ENCODE results near the gene NPSR1. TPM values are rescaled to one million over a fixed set of nuclear protein-coding genes. Genes with fewer than 3 reads are reported as not detected.

Gene NPSR1
- total and polyA plus RNA-seq, 2 donors: 0.58 TPM; not detected in 1

GRCh38 chr7:34673066-34673465, 15.0 kb downstream of the NPSR1 start:
- no peak for DNase-seq (ENCODE audit: extremely low spot score)
- H3K27ac ChIP-seq (ENCODE audit: low read depth): no peak overlapping the region
- no peaks in the 10 kb centered on the region for H3K36me3 ChIP-seq (ENCODE audit: insufficient read depth)
- WGBS: 92% methylated on average over 3 of the region's 3 CpGs
- H3K4me3 ChIP-seq (ENCODE audit: low read depth, low read length): no peak overlapping the region
- H3K4me1 ChIP-seq (ENCODE audit: insufficient read depth): no peaks in the 10 kb centered on the region

- Histone ChIP-seq H3K27ac (ENCODE audit: low read depth) (no peak overlapping the region), H3K4me3 (ENCODE audit: low read depth, low read length) (no peak overlapping the region), H3K4me1 (ENCODE audit: insufficient read depth) (no peaks in the 10 kb centered on the region), H3K36me3 (ENCODE audit: insufficient read depth) (no peaks in the 10 kb centered on the region)
- 58% methylated on average over 2 of the region's 2 CpGs for WGBS
- DNase-seq (ENCODE audit: extremely low spot score): no peak
Observed at GRCh38 chr7:34675749-34676374, 17.8 kb downstream of the NPSR1 start.

DNA sequence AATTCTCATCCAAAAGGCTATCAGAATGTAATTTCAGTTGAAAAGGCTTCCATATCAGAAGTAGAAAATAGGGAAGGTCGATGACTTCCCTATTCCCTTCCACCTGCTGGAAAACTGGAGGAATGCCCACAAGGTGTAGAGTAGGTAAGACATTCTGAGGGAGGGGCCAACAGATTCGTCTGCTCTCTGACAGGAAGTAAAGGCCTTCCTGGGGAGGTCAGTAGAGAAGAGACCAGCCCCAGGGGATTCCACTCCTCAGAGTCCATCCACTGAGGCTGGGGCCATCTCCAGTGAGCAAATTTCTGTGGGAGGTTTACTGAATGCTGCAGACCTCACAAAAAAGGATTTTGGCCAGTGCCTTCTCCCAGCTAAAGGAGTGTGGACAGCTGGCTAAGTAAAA, 19.5 kb downstream of the NPSR1 start:
- Histone ChIP-seq H3K4me1 (ENCODE audit: insufficient read depth) (no peaks in the 10 kb centered on the region), H3K36me3 (ENCODE audit: insufficient read depth) (no peaks in the 10 kb centered on the region), H3K4me3 (ENCODE audit: low read depth, low read length) (no peak overlapping the region), H3K27ac (ENCODE audit: low read depth) (no peak overlapping the region)
- WGBS: 62% methylated on average over 2 of the region's 2 CpGs
- no peak for DNase-seq (ENCODE audit: extremely low spot score)

- WGBS: 83% methylated on average over 2 of the region's 2 CpGs
- Histone ChIP-seq H3K27ac (ENCODE audit: low read depth) (no peak overlapping the region), H3K4me3 (ENCODE audit: low read depth, low read length) (no peak overlapping the region), H3K36me3 (ENCODE audit: insufficient read depth) (no peaks in the 10 kb centered on the region), H3K4me1 (ENCODE audit: insufficient read depth) (no peaks in the 10 kb centered on the region)
- no peak for DNase-seq (ENCODE audit: extremely low spot score)
Observed at GRCh38 chr7:34687529-34687928, 29.5 kb downstream of the NPSR1 start.

DNA sequence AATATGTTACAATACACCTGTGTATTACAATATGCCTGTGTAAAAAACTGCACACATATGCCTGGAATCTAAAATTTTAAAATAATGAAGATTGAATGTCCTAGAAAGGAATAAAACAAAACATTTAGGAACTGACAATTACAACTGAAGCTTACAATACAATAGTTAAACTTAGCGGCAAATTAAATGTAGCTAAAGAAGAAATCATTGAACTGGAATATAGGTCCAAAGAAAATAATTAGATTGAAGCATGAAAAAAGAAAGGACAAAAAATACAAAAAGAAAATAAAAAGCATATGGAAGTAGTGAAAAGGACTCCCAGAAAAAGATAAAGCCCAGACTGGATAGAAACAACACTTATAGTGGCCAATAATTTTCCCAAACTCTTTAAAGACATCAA, 38.4 kb downstream of the NPSR1 start:
- no peak for DNase-seq (ENCODE audit: extremely low spot score)
- no peaks in the 10 kb centered on the region for H3K4me1 ChIP-seq (ENCODE audit: insufficient read depth)
- 99% methylated on average over 1 of the region's 1 CpG for WGBS

DNA sequence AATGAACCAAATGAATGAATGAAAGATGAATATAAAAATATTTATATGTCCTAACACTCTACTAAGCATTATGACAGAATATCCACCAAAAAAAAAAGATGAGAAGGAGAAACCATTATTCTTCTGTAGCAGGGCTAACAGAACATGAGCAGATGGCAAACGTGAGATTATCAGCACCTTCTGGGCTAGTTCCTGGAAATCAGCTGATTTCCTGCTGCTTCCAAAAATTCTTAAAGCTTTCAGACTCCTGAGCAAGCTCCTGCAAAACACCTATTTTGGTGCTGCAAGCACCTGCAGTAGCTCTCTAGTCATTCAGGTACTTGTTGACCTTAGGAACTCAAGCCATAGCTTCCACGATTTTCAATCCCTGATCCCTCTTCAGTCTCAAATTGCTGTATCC, 51.8 kb downstream of the NPSR1 start:
- Histone ChIP-seq H3K27ac (ENCODE audit: low read depth) (no peak overlapping the region), H3K36me3 (ENCODE audit: insufficient read depth) (no peaks in the 10 kb centered on the region), H3K4me1 (ENCODE audit: insufficient read depth) (no peaks in the 10 kb centered on the region), H3K4me3 (ENCODE audit: low read depth, low read length) (no peak overlapping the region)
- 57% methylated on average over 2 of the region's 2 CpGs for WGBS
- DNase-seq (ENCODE audit: extremely low spot score): no peak

More for the DNA sequence above, 38.4 kb downstream of the NPSR1 start:
- H3K4me3 ChIP-seq (ENCODE audit: low read depth, low read length): no peak overlapping the region
- no peaks in the 10 kb centered on the region for H3K36me3 ChIP-seq (ENCODE audit: insufficient read depth)
- no peak overlapping the region for H3K27ac ChIP-seq (ENCODE audit: low read depth)

DNA sequence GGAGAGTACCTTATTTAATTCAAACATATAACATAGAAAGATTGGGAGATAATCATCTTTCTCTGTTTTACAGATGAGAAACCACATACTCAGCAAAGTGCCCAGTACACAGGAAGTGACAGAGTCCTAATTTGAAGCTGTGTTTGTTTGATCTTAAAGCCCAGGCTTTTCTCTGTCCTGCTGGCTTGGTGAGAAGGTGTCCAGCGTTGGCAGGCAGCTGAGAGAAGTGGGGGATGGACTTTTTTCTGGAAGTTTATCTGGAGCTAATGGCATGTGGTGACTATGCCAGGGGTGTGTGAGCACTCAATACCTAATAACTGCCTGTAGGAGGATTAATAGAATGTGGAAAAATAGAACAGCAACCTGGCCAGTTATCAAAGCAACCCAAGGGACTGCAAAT, 60.8 kb downstream of the NPSR1 start:
- no peak for DNase-seq (ENCODE audit: extremely low spot score)
- Histone ChIP-seq H3K27ac (ENCODE audit: low read depth) (no peak overlapping the region), H3K4me3 (ENCODE audit: low read depth, low read length) (no peak overlapping the region), H3K36me3 (ENCODE audit: insufficient read depth) (no peaks in the 10 kb centered on the region), H3K4me1 (ENCODE audit: insufficient read depth) (no peaks in the 10 kb centered on the region)
- WGBS: 7% methylated on average over 1 of the region's 1 CpG

GRCh38 chr7:34719636-34720035, 61.6 kb downstream of the NPSR1 start:
- Histone ChIP-seq H3K36me3 (ENCODE audit: insufficient read depth) (no peaks in the 10 kb centered on the region), H3K4me3 (ENCODE audit: low read depth, low read length) (no peak overlapping the region), H3K27ac (ENCODE audit: low read depth) (no peak overlapping the region), H3K4me1 (ENCODE audit: insufficient read depth) (no peaks in the 10 kb centered on the region)
- 89% methylated on average over 3 of the region's 3 CpGs for WGBS
- no peak for DNase-seq (ENCODE audit: extremely low spot score)

DNA sequence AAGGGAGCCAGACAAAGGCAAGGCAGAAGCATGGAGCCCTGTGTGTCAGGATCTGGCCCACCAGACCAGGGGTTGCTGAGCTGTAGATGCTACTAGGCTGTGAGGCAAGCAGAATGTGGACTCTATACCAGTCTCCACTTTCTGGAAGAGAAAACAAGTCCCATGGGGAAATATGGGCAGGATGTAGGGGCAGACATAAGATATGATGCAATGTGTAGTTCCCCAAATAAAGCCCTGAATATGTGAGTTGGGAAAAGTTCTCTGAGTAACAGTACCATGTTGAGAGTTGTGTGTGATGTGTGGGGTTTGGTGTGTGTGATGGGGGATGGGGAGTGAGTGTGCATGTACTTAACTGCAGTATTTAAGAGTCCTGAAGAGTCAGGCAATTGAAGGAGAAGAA, 62.3 kb downstream of the NPSR1 start:
- Histone ChIP-seq H3K4me1 (ENCODE audit: insufficient read depth) (no peaks in the 10 kb centered on the region), H3K36me3 (ENCODE audit: insufficient read depth) (no peaks in the 10 kb centered on the region), H3K4me3 (ENCODE audit: low read depth, low read length) (no peak overlapping the region), H3K27ac (ENCODE audit: low read depth) (no peak overlapping the region)
- DNase-seq (ENCODE audit: extremely low spot score): no peak

DNA sequence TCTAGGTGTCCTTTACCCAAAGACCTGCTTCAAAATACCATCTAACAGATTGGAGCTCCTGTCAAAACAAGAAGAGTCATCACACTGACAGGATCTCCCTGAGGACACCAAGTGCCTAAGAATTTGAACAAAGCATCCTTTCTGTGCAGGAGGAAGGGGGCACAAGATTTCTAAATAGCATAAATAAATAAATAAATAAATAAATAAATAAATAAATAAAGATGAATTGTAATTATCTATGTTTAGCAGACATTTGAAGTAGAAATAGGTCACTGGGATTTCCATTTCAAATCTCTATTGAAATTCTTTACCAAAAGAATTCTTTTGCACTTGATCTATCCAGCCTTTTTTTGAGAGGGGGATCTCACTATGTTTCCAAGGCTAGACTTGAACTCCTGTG, 65.3 kb downstream of the NPSR1 start:
- H3K36me3 ChIP-seq (ENCODE audit: insufficient read depth): no peaks in the 10 kb centered on the region
- H3K27ac ChIP-seq (ENCODE audit: low read depth): no peak overlapping the region
- H3K4me1 ChIP-seq (ENCODE audit: insufficient read depth): no peaks in the 10 kb centered on the region
- DNase-seq (ENCODE audit: extremely low spot score): no peak
- no peak overlapping the region for H3K4me3 ChIP-seq (ENCODE audit: low read depth, low read length)

GRCh38 chr7:34723866-34724490, 66.0 kb downstream of the NPSR1 start:
- H3K36me3 ChIP-seq (ENCODE audit: insufficient read depth): no peaks in the 10 kb centered on the region
- no peak overlapping the region for H3K27ac ChIP-seq (ENCODE audit: low read depth)
- 56% methylated on average over 2 of the region's 2 CpGs for WGBS
- H3K4me1 ChIP-seq (ENCODE audit: insufficient read depth): no peaks in the 10 kb centered on the region
- H3K4me3 ChIP-seq (ENCODE audit: low read depth, low read length): no peak overlapping the region
- no peak for DNase-seq (ENCODE audit: extremely low spot score)

DNA sequence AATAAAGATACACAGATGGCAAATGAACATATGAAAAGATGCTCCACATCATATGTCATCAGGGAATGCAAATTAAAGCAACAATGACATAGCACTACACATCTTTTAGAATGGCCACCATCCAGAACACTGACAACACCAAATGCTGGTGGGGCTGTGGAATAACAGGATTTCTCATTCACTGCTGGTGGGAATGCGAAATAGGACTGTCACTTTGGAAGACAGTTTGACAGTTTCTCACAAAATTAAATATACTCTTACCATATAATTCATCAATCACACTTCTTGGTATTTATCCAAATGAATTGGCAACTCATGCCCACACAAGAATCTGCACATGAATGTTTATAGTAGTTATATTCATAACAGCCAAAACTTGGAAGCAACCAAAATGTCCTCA, 68.2 kb downstream of the NPSR1 start:
- Histone ChIP-seq H3K27ac (ENCODE audit: low read depth) (no peak overlapping the region), H3K4me1 (ENCODE audit: insufficient read depth) (no peaks in the 10 kb centered on the region), H3K36me3 (ENCODE audit: insufficient read depth) (no peaks in the 10 kb centered on the region), H3K4me3 (ENCODE audit: low read depth, low read length) (no peak overlapping the region)
- WGBS: 91% methylated on average over 1 of the region's 1 CpG
- DNase-seq (ENCODE audit: extremely low spot score): no peak

- Histone ChIP-seq H3K27ac (ENCODE audit: low read depth) (no peak overlapping the region), H3K4me1 (ENCODE audit: insufficient read depth) (no peaks in the 10 kb centered on the region), H3K4me3 (ENCODE audit: low read depth, low read length) (no peak overlapping the region), H3K36me3 (ENCODE audit: insufficient read depth) (no peaks in the 10 kb centered on the region)
- no peak for DNase-seq (ENCODE audit: extremely low spot score)
- WGBS: 90% methylated on average over 2 of the region's 2 CpGs
Observed at GRCh38 chr7:34727464-34727995, 69.5 kb downstream of the NPSR1 start.

DNA sequence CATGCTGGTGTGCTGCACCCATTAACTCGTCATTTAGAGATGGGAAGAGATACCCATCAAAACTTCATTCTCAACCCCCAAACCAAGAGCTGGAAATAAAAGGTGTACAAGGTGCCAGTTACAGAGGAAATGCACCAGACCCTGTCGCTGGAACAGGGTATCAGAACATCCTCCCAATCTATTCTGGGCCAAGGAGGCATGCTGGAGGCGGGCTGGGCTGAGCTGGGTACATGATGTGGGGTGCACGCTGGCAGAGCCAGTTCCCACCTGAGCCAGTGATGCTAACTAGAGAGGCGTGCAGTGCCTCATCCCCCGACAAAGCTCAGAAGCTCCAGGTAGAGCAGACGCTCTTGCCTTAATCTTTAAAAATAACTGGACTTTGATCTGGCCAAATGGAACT, 70.1 kb downstream of the NPSR1 start:
- WGBS: 85% methylated on average over 7 of the region's 7 CpGs

More for the DNA sequence above, 70.1 kb downstream of the NPSR1 start:
- no peak overlapping the region for H3K27ac ChIP-seq (ENCODE audit: low read depth)
- DNase-seq (ENCODE audit: extremely low spot score): no peak
- H3K4me3 ChIP-seq (ENCODE audit: low read depth, low read length): no peak overlapping the region
- H3K4me1 ChIP-seq (ENCODE audit: insufficient read depth): no peaks in the 10 kb centered on the region
- no peaks in the 10 kb centered on the region for H3K36me3 ChIP-seq (ENCODE audit: insufficient read depth)
